Medulla oblongata (tissue), 1 donor: ENCODE data around the gene KCP.
"Not testable (repeated sequence)": the region's sequence is repeated elsewhere in the genome, so short reads cannot be mapped to it uniquely, and the experiment has no call there.

ENCODE experiments used
- DNase-seq: peaks from one replicate; pipeline ENCODE4 v3.0.0-alpha.2; 2015; ENCODE audit errors: extremely low spot score

Gene KCP

DNA sequence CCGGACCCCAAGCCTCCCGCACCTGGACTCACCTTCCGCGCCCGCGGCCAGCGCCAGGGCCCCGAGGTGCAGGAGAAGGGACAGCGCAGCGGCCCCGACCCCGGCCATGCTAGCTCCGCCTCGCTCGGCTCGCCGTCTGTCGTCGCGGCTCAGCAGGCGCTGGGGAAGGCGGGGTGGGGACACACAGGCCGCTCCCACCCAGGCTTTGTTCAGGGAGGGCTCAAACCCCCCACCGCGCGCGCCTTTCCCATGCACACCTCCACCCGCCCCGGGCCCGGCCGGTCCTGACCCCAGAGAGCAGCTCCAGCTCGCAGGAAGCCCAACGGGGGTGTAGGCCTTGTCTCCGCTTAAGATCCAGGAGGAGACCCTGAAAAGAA is at the start of gene KCP:
KCP (minus strand) TSS at position 141 of the 377 bp plus-strand sequence; CDS start at position 108, 33 bp downstream.
- DNase-seq = no peak

- no peak for DNase-seq
These were observed 48.8 kb upstream of the KCP start for GRCh38 chr7:128959296-128959695.

DNA sequence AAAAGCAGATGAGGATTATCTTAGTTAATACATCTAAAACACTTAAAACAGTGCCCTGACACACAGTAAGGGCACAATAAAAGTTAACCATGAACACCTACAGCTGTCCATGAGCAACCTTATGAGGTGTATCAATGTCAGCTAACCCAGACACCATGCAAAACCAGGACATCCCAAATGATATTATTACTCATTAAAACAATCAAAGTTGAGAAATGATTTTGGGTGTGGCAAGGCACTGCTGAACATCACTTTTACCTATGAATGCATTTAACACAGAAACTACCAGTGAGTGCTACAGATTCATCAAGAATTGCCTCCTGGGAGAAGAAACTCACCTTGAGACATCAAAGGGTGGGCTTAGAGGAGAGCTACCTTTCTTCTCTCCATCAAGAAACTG is 45.5 kb upstream of the KCP start:
- no peak for DNase-seq

- DNase-seq = peak; percentile 65
These were observed 44.6 kb upstream of the KCP start for GRCh38 chr7:128954830-128955802.

DNA sequence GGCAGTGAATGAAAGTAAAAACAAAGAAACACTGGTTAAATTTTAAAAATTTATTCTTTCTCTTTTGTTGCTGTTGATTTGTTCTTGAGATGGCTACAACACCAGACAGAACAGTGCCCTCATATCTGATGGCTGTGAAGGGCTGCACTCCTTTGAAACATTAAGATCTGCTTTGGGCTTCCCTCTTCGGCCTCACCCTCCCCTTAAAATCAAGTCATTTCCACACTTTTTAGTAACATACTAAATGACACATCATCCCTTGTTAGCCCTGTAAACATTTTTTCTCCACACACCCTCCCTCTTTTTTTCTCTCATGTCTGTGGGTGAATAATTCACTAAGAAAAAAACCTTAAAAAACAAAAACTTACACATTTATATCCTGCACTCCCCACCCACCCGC is 43.6 kb upstream of the KCP start:
- DNase-seq = no peak

DNA sequence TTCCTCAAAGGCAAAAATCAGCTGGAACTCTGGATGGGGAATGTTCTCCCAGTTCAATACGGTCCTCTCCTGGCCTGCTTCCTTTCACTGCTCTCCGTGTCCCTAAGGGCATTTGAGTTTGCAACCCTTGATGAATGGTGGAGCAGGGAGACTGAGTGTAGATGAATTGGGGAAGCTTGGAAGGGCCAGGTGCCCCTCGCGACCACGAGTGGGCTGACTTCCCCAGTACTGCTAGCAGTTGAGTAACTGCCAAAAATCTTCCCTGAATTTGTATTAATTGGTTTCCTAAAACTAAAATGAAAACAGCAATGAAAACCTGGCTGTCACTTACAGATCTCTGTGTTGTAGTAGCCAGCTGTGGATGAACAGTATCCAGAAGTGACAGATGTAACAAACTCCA is 40.8 kb upstream of the KCP start:
- no peak for DNase-seq

DNA sequence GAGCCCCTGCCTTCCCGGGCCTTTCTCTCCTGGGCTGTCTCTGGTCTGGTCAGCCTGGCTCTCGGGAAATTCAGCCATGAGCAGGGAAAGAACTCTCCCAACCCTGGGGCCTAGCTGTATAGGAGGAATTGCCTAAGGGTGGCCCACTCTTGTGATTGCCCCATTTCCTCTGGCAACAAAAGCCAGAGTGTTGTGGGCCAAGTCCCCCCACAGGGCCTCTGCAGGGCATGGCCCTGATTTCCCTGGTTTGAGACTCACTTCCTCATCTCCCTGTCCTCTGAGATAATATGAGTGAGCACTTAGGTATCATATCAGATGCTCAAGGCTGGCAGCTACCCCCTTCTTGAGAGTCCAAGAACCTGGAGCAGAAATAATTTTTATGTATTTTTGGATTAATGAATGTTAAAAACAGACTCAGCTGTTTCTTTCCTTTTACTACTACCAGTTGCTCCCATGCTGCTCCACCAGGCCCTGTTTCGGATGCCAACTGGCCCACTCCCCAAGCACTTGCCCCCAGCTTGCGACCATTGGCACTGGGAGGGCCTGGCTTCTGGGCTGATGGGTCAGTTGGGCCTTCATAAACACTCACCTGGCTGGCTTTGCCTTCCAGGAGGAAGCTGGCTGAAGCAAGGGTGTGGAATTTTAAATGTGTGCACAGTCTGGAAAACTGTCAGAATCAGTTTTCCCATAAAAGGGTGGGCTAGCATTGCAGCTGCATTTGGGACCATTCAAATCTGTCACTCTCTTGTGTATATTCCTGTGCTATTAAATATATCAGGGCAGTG is 38.7 kb upstream of the KCP start:
- peak; percentile 50 for DNase-seq

DNA sequence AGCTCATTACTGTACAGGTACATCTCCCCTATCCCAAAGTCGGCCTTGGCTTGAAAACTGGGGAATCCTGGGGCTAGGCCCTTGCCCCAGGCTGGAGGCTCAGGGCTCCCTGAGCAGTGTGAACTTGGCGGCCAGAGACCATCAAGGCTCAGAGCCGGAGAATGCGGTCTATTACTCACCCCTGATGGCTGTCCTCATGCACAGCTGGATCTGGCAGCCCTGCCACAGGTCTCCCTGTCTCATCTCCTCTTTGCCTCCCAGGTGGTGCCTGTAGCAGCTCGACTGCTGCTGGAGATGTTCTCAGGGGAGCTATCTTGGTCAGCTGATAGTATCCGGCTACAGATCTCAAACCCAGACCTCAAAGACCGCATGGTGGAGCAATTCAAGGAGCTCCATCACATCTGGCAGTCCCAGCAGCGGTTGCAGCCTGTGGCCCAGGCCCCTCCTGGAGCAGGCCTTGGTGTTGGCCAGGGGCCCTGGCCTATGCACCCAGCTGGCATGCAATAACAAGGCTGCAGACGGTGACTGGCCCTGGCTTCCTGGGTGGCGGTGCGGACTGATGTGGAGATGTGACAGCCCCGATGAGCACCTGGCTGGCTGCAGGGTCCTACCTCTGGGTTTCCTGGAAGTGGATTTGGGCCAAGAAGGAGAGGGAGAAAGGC is 37.9 kb upstream of the KCP start:
- no peak for DNase-seq

DNA sequence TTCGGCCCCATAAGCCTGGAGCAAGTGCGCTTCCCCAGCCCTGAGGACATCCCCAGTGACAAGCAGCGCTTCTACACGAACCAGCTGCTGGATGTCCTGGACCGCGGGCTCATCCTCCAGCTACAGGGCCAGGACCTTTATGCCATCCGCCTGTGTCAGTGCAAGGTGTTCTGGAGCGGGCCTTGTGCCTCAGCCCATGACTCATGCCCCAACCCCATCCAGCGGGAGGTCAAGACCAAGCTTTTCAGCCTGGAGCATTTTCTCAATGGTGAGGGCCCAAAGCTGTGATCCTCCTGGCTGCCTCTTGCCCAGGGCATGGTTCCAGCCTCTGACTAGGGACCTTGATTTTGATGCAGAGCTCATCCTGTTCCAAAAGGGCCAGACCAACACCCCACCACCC is 37.3 kb upstream of the KCP start:
- no peak for DNase-seq

DNA sequence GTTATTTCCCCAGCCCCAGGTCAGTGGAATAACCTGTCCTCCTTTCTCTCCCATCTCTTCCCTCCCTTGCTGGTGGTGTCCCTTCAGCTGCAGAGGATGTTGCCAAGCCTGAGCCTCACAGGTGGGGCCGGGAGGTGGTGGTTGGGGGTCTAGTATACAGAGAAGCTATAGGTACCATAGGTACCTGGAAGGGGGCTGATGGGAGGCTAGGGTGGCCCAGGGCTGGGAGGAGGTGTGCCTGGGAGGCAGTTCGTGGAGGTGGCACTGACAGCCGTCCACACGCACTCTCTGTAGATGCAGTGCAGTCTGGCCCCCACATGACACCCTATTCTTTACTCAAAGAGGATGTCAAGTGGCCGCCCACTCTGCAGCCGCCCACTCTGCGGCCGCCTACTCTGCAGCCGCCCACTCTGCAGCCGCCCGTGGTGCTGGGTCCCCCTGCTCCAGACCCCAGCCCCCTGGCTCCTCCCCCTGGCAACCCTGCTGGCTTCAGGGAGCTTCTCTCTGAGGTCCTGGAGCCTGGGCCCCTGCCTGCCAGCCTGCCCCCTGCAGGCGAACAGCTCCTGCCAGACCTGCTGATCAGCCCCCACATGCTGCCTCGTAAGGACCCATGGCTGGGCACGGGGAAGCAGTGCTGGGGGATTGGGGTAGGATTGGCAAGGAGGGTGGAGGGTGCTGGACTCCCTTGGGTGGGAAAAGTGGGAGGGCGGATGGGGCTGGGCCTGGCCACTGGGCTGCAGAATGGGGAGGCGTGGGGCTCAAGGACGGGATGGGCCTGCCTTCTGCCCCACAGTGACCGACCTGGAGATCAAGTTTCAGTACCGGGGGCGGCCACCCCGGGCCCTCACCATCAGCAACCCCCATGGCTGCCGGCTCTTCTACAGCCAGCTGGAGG is 36.7 kb upstream of the KCP start:
- no peak for DNase-seq

DNA sequence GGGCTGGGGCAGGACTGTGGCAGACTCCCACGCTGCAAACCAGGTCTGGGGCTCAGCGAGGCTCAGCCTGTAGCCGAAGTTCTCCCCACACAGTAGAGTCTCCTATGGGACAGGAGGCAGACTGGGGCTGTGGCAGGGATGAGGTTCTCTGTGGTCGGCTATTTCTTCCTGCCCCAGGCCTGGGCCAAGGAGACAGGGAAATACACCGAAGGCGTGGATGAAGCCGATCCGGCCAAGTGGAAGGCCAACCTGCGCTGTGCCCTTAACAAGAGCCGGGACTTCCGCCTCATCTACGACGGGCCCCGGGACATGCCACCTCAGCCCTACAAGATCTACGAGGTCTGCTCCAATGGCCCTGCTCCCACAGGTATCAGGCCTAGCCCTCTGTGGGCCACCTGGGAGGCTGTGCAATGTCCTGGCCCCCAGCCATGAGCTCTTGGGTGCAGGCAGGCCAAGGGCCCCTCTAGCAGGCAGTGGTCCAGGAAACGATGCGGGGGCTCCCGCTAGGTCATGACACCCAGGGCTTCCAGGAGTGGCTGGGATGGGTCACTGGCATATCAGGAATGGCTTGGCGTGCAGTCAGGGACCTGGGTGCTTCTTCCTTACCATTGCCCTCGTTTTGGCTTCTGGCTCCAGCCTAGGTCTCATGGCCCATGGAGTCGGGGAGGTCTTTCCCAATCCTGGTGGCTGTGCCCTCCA is 35.3 kb upstream of the KCP start:
- DNase-seq = no peak

GRCh38 chr7:128944487-128945236 is 34.2 kb upstream of the KCP start:
- no peak for DNase-seq

DNA sequence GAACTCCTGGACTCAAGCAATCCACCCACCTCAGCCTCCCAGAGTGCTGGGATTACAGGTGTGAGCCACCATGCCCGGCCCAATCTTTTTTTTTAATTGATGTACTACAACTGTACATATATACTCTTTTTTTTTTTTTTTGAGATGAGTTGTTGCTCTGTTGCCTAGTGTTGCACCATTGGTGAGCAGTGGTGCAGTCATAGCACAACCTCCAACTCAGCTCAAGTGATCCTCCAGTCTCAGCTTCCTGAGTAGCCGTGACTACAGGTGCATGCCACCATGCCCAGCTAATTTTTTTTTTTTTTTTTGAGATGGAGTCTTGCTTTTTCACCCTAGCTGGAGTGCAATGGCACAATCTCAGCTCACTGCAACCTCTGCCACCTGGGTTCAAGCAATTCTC is 32.7 kb upstream of the KCP start:
- not testable (repeated sequence) for DNase-seq

DNA sequence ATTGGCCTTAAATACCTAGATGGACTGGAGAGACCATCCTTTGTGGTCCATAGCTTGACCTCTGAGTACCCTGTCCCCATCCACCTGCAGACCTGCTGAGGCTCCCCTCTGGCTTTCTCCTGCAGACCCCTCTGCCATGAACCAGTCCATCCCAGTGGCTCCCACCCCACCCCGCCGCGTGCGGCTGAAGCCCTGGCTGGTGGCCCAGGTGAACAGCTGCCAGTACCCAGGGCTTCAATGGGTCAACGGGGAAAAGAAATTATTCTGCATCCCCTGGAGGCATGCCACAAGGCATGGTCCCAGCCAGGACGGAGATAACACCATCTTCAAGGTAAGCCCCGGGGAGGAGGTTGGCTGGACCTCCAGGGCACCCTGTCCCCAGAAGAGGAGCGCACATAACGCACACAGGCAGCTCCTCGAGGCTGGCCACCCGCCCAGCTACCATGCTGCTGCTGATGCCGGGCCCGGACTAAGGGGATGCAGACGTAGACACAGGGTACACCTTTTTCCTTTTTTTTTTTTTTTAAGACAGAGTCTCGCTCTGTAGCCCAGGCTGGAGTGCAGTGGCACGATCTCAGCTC is 31.5 kb upstream of the KCP start:
- no peak for DNase-seq

GRCh38 chr7:128941323-128941890 is 30.9 kb upstream of the KCP start:
- no peak for DNase-seq

DNA sequence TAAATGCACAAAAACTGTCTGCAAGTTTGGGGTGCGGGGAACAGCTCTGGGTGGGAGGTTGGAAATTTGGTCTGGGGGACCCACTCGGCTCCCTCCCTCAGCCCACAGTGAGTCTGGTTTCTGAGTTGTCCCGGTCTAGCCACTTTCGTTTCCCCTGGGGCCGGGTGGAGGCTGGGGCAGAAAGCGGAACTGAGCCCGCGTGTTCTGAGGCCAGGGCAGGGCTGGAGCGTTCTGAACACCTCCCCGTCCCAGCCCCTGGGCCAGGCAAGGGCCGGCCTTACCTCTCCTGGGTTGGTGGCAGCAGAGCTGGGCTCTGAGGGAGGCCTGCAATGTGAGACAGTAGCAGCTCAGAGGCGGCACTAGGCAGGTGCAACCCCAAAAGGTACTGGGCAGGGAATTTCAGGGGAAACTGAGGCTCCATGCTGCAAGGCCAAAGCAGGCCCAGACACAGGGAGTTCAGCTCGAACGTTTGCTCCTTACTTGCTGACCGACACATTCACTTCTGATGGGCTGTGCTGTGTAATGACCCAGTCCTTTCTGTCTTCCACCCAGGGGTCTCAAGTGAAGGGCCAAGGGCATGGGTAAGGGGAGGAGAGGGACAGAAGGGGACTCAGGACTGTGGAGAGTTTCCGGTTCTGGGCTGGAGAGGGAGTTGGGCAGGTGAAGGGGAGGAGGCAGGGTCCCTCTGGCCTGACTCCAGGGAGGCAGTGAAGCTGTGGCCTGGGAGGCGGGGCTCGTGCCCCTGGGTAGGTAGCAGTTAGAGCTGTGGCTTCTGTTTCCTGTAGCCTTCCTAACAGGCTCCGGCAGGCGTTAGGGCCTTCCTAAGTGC is 30.2 kb upstream of the KCP start:
- peak; percentile 70 for DNase-seq

DNA sequence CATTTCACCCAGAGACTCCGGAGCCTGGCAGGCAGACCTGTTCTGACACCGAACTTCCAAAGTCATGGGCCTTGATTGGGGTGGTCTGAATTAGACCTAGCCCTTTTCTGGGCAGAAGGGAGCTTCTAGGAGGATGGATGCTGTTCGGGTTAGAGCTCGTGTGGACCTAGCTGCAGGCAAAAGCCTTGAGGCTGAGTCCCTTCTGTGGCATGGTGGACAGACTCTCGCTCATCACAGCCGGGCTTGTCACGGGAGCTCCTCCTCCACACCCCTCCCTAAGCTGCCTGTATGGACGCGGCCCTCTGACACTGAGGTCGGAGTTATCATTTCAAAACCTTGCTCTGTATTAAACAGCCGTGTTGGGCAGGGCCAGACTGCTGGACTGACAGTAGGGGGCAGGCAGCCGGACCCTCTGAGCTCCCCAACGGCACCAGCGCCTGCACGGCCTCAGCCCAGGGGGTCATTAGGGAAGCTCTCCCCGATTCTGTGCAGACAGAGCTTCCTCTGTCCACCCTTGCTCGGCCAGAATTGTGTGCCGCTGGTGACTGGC is 29.4 kb upstream of the KCP start:
- DNase-seq = no peak
